ENCODE results near the gene GFPT1. TPM values are rescaled to one million over a fixed set of nuclear protein-coding genes. Genes with fewer than 3 reads are reported as not detected.

The GFPT1 gene
- total RNA-seq, 1 donor from 2014 or later, result 30.0 TPM

DNA sequence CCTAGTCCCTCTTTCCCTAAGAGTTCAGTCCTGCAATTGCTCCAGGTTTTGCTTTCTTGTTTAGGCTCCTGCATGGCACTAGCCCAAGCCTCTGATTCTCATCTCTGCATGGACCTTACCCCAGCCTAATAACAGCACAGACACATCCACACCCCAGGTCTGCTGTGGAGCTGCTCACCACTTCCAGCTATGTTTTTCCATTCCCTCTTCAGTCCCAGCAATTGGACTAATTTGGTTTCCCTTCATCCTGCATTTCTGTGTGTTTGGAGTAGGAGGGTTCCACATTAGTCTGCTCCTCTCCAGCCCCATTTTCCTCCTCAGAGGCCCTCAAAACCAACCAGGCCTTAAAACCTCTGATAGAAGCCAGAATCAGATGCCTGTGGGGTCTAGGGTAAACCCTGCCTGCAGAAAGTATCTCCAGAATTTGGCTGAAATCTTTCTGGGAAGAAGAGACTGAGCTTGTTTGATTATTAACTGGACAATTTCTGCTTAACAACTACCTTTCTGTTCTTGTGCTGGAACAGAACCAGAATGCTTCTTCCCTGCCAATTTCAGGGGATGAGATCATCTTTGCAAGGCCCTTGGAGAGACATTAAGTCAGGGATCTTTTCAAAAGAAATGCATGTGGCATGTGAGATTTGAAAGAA, 95.9 kb downstream of the GFPT1 start:
- no peaks in the 10 kb centered on the region for H3K4me1 Mint-ChIP-seq
- H3K9me3 Mint-ChIP-seq, result no peaks in the 10 kb centered on the region
- DNase-seq (ENCODE audit: low read depth, low spot score), result no peak
- no peak overlapping the region for H3K4me3 Mint-ChIP-seq
- TF ChIP-seq, protein P1, sequence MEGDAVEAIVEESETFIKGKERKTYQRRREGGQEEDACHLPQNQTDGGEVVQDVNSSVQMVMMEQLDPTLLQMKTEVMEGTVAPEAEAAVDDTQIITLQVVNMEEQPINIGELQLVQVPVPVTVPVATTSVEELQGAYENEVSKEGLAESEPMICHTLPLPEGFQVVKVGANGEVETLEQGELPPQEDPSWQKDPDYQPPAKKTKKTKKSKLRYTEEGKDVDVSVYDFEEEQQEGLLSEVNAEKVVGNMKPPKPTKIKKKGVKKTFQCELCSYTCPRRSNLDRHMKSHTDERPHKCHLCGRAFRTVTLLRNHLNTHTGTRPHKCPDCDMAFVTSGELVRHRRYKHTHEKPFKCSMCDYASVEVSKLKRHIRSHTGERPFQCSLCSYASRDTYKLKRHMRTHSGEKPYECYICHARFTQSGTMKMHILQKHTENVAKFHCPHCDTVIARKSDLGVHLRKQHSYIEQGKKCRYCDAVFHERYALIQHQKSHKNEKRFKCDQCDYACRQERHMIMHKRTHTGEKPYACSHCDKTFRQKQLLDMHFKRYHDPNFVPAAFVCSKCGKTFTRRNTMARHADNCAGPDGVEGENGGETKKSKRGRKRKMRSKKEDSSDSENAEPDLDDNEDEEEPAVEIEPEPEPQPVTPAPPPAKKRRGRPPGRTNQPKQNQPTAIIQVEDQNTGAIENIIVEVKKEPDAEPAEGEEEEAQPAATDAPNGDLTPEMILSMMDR (conservative IDR thresholded peaks at IDR 0.05), result no peak
- peaks cover 32% of the 10 kb centered on the region for H3K27me3 Mint-ChIP-seq (ENCODE audit: low read depth)
- no peaks in the 10 kb centered on the region for H3K36me3 Mint-ChIP-seq (ENCODE audit: low read depth)
- no peak overlapping the region for H3K27ac Mint-ChIP-seq (ENCODE audit: unreplicated experiment)

DNA sequence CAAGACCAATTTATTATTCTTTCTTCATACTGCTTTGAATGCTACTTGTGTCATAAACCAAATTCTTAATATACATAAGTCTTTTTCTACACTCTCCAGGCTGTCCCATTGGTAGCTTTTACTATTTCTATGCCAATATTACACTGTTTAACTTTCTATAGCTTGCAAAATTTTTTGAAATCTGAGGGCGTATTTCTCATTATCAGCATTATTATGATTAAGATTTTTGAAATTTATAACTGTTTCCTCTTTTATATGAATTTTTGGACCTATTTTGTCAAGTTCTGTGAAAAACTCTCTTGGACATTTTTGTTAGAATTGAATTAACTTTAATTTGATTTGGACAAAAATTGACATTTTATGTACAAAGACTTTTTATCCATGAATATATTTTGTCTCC, 98.6 kb downstream of the GFPT1 start:
- Mint-ChIP-seq H3K4me1 (no peaks in the 10 kb centered on the region), H3K36me3 (ENCODE audit: low read depth) (no peaks in the 10 kb centered on the region), H3K9me3 (no peaks in the 10 kb centered on the region), H3K27me3 (ENCODE audit: low read depth) (peaks cover 21% of the 10 kb centered on the region), H3K4me3 (no peak overlapping the region), H3K27ac (ENCODE audit: unreplicated experiment) (no peak overlapping the region)
- no peak for DNase-seq (ENCODE audit: low read depth, low spot score)
- TF ChIP-seq, protein P1 (conservative IDR thresholded peaks at IDR 0.05), result no peak

DNA sequence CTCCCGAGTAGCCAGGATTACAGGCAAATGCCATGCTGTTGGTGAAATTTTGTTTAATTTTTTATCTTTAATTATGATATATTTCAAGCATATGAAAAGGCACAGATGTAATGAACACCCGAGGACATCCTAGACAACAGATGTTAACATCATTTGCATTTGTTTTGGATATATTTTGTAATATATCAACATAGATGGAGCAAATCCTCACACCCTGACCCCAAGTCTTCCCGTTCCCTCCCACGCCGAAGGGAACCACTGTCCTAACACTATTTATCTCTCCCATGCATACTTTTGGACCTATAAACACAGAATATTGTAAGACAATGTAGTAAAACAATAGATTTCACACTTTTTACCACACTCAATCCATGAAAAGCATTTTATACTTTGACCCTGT, 99.5 kb downstream of the GFPT1 start:
- TF ChIP-seq, protein P1 (conservative IDR thresholded peaks at IDR 0.05), result no peak
- Mint-ChIP-seq H3K27ac (ENCODE audit: unreplicated experiment) (no peak overlapping the region), H3K4me3 (no peak overlapping the region), H3K27me3 (ENCODE audit: low read depth) (peaks cover 26% of the 10 kb centered on the region), H3K36me3 (ENCODE audit: low read depth) (no peaks in the 10 kb centered on the region), H3K9me3 (no peaks in the 10 kb centered on the region), H3K4me1 (no peaks in the 10 kb centered on the region)
- DNase-seq (ENCODE audit: low read depth, low spot score), result no peak

DNA sequence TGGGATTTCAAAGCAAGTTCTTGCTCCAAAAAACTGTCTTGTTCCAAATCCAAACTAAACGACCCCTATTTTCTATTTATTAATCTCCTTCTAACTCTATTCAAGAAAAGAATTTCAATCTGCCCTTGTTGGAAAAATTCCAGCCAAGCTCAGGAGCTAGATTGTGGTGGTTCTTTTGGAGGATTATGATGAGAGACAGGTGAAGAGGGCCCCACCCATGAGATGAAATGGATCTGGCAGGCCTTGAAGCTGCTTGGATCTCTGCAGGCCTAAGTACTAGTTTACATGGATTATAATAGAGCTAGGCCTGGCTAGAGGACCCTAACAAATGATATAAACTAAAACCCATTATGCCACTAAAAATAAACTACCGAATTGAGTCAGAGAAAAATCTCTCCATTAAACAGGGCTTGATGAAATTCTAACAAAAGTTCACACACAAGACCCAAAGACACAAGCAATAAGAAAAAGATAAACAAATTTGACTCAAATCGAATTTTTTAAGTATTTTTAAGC, 101.6 kb downstream of the GFPT1 start:
- no peaks in the 10 kb centered on the region for H3K4me1 Mint-ChIP-seq
- H3K36me3 Mint-ChIP-seq (ENCODE audit: low read depth), result no peaks in the 10 kb centered on the region
- TF ChIP-seq, protein P1 (conservative IDR thresholded peaks at IDR 0.05), result no peak
- H3K4me3 Mint-ChIP-seq, result no peak overlapping the region
- H3K9me3 Mint-ChIP-seq, result no peaks in the 10 kb centered on the region
- peaks cover 13% of the 10 kb centered on the region for H3K27me3 Mint-ChIP-seq (ENCODE audit: low read depth)
- no peak overlapping the region for H3K27ac Mint-ChIP-seq (ENCODE audit: unreplicated experiment)
- no peak for DNase-seq (ENCODE audit: low read depth, low spot score)

DNA sequence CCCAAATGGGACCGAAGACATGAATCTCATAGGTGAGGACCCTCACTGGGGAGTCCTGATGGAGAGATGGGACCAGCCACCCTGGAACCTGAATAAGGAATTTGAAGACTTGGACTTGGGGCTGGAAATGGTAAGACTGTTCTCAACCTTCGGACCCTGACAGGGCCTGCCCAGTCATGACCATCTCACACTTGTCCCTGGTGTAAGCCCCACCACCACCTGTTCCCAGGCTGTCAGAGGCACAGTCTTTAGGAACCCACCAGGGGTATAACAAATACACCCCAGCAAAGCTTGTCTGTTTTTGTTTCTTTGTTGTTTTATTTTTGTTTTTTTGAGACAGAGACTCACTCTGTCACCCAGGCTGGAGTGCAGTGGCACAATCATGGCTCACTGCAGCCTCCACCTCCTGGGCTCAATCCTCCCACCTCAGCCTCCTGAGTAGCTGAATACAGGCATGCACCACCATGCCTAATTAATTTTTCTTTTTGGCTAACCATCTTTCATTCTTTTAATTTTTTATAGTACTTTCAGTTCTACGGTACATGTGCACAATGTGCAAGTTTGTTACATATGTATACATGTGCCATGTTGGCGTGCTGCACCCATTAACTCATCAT, 106.1 kb downstream of the GFPT1 start:
- Mint-ChIP-seq H3K9me3 (no peaks in the 10 kb centered on the region), H3K36me3 (ENCODE audit: low read depth) (no peaks in the 10 kb centered on the region), H3K4me3 (no peak overlapping the region), H3K27ac (ENCODE audit: unreplicated experiment) (no peak overlapping the region), H3K27me3 (ENCODE audit: low read depth) (peaks cover 32% of the 10 kb centered on the region), H3K4me1 (no peaks in the 10 kb centered on the region)
- TF ChIP-seq, protein P1 (conservative IDR thresholded peaks at IDR 0.05), result no peak
- DNase-seq (ENCODE audit: low read depth, low spot score), result no peak

Data from neural crest cell (in vitro differentiated cells).